GM19025 (cell line): ENCODE measurements around the gene SLC26A2.

Experiments
- ATAC-seq: cut with Tn5 transposase; IDR thresholded peaks from one replicate; pipeline ENCODE4 v1.9.1; 2021; ENCODE audit warnings: mild to moderate bottlenecking, low read depth, moderate library complexity; ENCODE audit not compliant: unreplicated experiment

The SLC26A2 gene

DNA sequence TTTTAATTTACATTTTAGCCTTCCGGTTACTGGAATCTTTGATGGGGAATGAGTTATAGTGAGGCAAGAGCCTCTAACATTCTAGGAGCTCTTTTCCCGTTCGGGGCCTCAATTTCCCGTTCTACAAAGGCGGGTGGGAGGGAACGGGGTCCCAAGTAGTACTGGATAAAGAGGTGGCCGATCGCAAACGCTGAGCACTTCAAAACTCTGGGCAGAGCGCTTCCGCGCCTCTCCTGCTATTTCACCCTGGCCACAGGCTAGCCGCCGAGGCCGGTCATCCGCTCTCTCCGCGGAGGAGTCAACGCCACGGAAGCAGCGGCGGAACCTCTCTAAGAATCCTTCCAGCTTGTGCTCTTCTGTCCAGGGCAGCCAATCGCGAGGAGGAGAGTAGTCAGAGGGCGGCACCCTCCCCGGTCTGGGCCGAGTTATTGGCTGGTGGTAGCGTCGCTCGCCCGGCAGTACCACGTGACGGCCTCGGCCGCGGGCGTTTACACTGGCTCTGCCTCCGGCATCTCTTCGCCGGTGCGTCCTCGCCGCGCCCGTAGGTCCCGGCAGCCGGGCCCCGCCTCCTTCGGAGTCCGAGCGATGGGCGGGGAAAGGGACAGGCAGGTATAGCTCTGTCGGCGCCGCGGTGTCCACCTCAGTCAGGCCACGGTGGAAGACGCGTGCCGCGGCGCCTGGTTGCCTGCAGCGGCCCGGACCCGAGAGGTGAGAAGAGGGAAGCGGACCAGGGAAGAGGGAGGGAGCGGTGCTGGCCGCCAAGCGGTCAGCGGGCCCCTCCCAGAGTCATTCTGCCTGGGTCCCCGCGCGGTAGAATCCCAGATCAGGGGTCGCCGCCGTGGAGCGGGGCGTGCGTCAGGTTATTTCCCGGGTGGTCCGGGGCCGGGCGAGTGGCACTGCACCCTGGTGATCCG is at the start of gene SLC26A2:
SLC26A2 (plus strand) TSS at position 487 of the 914 bp plus-strand sequence. CDS start 16,895 bp downstream, outside the sequence.
- peak; percentile 99 for ATAC-seq

GRCh38 chr5:149911031-149911430 is 49.5 kb upstream of the SLC26A2 start:
- no peak for ATAC-seq

- ATAC-seq, result no peak
Measured at GRCh38 chr5:149912226-149912871, 48.2 kb upstream of the SLC26A2 start.

DNA sequence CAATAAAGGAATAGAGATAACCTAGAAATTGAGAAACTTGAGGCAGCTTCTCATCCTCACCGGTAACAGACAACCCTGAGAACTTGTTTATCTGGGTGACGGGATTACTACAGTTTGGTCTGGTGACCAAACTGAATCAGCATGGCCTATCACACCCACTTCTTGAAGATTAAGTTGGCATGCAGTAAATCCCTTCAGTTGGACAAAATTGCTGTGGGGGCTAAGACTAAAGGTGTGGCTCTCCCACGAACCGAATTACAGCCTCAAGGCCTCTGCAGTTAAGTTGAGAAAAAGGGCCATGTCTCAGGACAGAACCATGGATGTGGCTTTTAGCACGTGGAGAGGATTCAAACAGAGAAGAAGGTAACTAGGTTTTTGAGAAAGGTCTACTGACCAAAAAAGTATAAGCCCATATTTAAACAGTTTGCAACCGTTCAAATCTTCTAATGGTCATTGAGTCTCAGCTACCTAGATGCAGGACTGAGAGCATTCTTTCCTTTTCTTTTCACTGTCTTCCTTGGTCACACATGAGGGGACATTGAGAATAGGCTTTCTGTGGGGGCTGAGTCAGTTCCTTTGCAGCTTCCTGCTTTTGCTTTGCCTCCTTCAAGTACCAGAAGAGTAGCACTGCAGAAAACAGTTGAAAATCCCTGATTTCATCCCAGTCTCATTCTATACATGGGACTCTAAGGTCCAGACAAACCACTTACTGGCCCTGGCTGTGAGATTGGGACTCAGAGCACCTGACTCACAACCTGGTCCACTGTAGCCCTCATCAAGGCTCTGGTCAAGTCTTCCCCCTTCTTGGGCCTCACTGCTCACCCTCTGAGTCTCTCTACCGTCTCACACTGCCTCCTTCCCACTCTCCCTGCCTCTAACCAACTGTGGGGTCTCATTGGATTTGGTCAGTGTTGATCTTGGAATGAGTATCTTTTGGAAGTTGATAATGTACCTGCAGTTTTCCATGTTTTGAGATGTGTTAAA is 46.8 kb upstream of the SLC26A2 start:
- ATAC-seq, result no peak

DNA sequence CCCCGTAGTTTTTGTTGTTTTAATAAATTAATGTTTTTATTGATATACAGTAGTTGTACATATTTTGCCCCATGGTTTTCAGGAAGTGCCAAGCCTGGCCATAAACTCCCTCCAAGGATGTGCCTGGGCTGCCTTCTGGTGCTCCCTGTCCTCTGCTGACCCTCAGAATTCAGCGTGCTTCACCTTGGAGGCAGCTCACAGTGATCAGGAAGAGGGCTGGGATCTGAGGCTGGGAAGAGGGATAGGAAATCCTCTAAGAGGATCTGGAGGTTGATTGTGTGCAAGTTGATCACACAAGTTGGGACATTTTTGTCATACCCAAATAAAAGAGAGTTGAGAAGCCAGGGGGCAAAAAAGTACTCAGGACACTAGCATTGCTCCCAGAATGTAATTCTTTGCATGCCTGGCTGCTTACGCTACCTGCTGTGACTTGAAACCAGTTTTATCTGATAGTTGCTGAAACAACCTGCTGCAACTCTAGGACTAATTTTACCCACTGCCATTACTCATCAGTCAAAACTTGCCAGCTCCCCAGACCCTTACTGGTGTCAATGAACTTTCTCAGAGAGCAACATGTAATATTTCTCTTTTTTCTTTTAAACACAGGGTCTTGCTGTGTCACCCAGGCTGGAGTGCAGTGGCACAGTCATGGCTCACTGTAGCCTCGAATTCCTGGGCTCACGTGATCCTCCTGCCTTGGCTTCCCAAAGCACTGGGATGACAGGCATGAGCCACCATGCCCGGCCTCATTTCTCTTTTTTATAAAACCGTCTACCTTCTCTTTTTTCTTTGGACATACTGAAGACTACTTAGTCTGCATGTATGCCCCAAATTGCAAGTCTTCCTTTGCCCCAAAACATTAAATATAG is 44.9 kb upstream of the SLC26A2 start:
- ATAC-seq, result no peak

DNA sequence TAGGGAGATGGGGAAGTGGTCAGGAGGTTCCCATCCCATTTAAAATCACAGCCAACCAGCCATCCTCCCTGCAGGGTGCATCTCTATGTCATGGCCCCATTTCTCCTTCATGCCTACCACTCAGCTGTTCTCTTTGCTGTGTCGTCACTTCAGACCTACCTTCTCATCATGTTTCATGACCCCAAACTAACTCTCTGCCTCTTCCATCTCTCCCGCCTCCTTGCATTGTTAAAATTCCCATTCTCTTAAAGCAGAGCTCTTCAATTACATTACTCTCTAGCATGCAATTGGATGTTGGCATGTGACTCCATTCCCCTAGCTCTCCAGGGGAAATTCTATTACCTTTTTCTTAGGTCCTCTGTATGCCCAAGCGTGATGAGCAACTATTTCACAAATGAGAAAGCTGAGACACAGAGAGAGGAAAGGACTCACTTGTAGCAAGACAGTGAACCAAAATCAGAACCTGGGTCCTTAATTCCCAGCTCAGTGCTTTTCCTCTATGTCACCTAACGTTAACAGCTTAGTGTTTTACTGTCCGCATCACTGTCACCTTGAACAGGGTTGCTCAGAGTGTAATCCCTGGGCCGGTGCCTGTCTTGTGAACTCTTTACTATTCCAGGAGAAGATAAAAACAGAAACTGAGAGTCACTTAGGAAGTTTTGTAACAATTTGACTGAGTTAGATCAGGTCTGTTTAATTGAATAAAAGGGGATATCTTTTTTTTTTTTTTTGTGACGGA is 44.1 kb upstream of the SLC26A2 start:
- ATAC-seq, result no peak

GRCh38 chr5:149917073-149917676 is 43.4 kb upstream of the SLC26A2 start:
- ATAC-seq, result no peak

DNA sequence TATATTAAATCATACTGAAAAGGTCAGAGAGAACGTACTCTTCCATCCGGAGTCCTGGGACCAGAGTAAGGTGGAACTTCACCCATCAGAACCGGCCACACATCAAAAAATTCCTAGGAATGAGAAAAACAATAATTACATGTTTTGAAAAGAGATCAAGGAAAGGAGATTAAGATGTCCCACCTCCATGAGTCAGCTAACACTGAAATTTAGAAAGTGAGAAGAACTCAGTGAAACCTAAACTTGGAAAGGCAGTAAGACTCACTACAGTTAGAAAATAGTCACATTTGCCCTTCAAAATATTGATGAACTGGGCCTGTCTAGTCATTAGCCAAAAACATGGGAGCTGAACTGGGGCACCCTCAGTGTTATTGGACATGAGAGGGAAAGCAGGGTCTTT is 39.0 kb upstream of the SLC26A2 start:
- ATAC-seq, result no peak

DNA sequence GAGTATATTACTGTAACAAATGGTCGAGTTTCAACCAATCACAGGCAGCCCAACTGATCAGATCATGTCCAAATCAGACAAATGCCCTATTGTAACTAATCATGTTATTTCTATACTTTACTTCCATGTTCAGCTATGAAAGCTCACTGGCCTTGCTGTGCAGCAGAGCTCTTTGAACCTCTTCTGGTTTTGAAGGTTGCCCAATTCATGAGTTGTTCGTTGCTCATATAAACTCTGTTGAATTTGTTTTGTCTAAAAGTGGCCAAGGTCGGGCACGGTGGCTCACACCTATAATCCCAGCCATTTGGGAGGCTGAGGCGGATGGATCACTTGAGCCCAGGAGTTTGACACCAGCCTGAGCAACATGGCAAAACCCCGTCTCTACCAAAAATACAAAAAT is 37.6 kb upstream of the SLC26A2 start:
- no peak for ATAC-seq

DNA sequence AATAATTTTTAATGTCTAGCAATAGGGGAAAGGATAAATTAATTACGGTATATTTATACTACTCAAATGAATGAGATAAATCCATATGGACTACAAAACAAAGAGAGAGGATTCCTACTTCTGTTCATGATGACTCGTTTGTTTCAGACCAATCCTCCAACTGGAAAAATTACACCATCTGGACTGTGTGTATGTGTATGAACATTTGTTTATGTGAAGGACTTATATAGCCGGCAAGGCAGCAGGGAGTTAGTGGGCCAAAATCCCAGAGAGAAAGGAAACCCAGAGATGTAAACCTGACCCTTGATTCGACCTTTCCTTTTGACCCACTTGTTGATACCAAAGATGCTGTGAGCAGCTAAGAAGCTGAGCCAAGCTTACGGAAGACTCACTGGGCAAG is 36.1 kb upstream of the SLC26A2 start:
- no peak for ATAC-seq

GRCh38 chr5:149930043-149930748 is 30.4 kb upstream of the SLC26A2 start:
- ATAC-seq, result no peak

GRCh38 chr5:149930749-149931574 is 29.6 kb upstream of the SLC26A2 start:
- no peak for ATAC-seq

DNA sequence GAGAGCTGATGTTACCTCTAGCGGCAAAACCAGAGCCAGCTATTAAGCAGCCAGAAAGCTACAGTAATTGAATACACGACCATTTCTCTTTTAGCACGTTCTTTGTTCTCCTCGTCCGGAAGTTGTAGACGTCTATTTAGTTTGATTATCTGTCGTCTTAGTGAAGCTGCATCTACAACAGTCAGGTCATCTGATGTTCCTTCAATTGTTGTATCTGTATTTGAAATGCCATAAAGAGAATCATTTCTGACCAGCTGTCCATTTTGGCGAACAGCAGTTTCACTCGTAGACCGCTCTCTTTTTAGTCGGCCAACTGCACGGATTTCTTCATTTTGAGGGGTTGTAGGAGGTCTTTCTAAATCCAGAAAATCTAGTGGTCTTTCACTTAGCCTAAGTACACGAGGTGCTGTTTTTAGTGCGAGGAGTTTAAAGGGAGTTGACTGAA is 28.5 kb upstream of the SLC26A2 start:
- ATAC-seq, result no peak

DNA sequence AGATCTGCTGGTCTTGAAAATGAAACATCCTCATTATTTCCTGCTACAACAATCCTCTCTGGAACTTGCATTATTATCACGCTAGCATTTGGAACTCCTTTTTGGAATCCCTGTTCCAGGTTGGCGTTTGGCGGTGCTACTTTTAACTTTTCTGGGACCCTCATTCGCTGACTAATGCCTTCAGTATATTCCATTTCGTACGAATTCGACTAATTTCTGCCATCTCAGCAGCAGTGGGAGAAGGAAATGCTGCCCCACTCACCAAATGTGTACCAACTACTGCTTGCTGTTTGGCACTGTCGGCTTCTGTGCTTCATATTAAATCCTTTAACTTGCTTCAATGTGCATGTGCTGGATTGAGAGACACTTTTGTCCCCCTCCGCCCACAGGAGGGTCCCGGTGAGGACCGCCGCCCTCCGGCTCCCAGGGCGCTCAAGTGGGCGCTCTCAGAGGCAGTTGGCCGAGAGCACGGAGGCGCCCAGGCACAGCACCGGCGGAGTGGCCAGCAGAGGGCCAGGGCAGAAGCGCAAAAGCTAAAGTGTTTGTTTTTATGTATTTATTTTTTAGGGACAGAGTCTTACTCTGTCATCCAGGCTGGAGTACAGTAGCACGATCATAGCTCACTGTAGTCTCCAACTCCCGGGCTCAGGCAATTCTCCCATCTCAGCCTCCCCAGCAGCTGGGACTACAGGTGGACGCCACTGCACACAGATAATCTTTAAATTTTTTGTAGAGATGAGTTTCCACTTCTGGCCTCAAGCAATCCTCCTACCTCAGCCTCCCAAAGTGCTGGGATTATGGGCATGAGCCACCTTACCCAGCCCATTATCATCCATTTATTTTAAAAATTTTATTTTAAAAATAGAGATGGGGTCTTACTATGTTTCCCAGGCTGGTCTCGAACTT is 27.9 kb upstream of the SLC26A2 start:
- ATAC-seq, result no peak

GRCh38 chr5:149935431-149935901 is 25.1 kb upstream of the SLC26A2 start:
- no peak for ATAC-seq
